Brain microvascular endothelial cell (primary cell): ENCODE data around the gene WWOX.

Source experiments
- DNase-seq: peaks from one replicate; pipeline ENCODE4 v3.0.0-alpha.2; 2020
- H3K27ac ChIP-seq: fragments of 250-450 bp; sonication (Bioruptor Pico); 2 replicates; pipeline ENCODE4 v1.5.1; 2020; ENCODE audit warnings: mild to moderate bottlenecking, moderate library complexity
- H3K27me3 ChIP-seq: fragments of 250-450 bp; sonication (Bioruptor Pico); replicated peaks from 2 replicates; pipeline ENCODE4 v1.5.1; 2020; ENCODE audit warnings: mild to moderate bottlenecking
- H3K36me3 ChIP-seq: fragments of 250-450 bp; sonication (Bioruptor Pico); replicated peaks from 2 replicates; pipeline ENCODE4 v1.5.1; 2020; ENCODE audit warnings: mild to moderate bottlenecking
- H3K4me3 ChIP-seq: 2 replicates; pipeline ENCODE4 v1.5.1; 2011; ENCODE audit warnings: low read depth, mild to moderate bottlenecking, control low read depth, low read length, moderate library complexity
- in situ Hi-C: cut with HindIII; loops from 2 replicates; pipeline ENCODE4 v1.10.0; 2017; ENCODE audit warnings: low sequenced_read_pairs, low pct_ligation_motif_present
- TF ChIP-seq, protein P1 (sequence below): IDR thresholded peaks from 2 replicates; pipeline ENCODE4 v1.5.1; 2011; ENCODE audit warnings: low read depth, mild to moderate bottlenecking, moderate library complexity, low read length, control low read depth, inconsistent platforms; ENCODE audit errors: missing control alignments

The WWOX gene

DNA sequence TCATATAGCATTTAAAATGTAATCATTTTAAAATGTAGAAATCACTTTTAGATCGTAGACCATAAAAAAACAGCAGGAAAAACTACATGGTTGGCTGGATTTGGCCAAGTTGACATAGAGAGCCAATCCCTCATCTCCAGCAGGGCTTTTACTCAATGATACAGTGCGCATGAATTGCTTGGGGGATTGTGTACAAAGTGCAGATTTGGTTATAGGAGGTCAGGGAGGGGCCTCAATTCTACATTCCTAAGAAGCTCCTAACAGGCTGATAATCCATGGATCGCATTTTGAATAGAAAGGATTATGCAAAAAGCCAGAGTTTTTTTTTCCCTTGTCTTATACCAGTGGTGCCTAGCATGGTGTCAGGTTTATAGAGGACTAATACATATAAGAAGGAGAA lies 1056.0 kb downstream of the WWOX start:
- TF ChIP-seq, protein P1, sequence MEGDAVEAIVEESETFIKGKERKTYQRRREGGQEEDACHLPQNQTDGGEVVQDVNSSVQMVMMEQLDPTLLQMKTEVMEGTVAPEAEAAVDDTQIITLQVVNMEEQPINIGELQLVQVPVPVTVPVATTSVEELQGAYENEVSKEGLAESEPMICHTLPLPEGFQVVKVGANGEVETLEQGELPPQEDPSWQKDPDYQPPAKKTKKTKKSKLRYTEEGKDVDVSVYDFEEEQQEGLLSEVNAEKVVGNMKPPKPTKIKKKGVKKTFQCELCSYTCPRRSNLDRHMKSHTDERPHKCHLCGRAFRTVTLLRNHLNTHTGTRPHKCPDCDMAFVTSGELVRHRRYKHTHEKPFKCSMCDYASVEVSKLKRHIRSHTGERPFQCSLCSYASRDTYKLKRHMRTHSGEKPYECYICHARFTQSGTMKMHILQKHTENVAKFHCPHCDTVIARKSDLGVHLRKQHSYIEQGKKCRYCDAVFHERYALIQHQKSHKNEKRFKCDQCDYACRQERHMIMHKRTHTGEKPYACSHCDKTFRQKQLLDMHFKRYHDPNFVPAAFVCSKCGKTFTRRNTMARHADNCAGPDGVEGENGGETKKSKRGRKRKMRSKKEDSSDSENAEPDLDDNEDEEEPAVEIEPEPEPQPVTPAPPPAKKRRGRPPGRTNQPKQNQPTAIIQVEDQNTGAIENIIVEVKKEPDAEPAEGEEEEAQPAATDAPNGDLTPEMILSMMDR, result no peak
- no peaks in the 10 kb centered on the region for H3K36me3 ChIP-seq
- in situ Hi-C loops, result no loop called here
- H3K4me3 ChIP-seq, result no peak overlapping the region
- DNase-seq, result no peak
- H3K27ac ChIP-seq, result no peak overlapping the region
- H3K27me3 ChIP-seq, result no peaks in the 10 kb centered on the region

- no peak for DNase-seq
- in situ Hi-C loops, result no loop called here
- Histone ChIP-seq H3K36me3 (no peaks in the 10 kb centered on the region), H3K4me3 (no peak overlapping the region), H3K27me3 (no peaks in the 10 kb centered on the region), H3K27ac (no peak overlapping the region)
- TF ChIP-seq, protein P1, result no peak
These were observed 1056.5 kb downstream of the WWOX start for GRCh38 chr16:79155904-79156303.

- in situ Hi-C loops, result no loop called here
- Histone ChIP-seq H3K27ac (no peak overlapping the region), H3K36me3 (no peaks in the 10 kb centered on the region), H3K27me3 (no peaks in the 10 kb centered on the region), H3K4me3 (no peak overlapping the region)
- DNase-seq, result no peak
- TF ChIP-seq, protein P1, result no peak
These were observed 1057.3 kb downstream of the WWOX start for GRCh38 chr16:79156761-79157160.

DNA sequence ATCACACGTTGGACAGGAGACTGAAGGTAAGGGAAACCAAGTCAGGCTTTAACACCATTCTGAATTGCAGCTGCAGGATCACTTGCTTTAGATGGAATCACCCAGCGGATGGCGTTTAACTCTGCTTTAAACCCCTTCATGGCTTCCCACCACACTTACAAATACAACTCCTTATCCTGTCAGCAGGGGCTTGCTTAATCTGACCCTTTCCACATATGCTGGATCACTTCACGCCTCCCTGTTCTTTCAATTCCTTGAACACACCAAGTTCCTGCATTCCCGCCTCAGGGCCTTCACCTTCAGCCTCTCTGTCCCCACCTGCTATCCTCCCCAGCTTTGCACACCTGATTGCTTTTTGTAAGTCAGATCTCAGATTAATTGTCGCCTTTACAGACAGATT lies 1058.9 kb downstream of the WWOX start:
- Histone ChIP-seq H3K36me3 (no peaks in the 10 kb centered on the region), H3K27ac (no peak overlapping the region), H3K27me3 (no peaks in the 10 kb centered on the region), H3K4me3 (no peak overlapping the region)
- TF ChIP-seq, protein P1, result no peak
- in situ Hi-C loops, result no loop called here
- DNase-seq, result no peak

GRCh38 chr16:79159261-79160049 lies 1060.0 kb downstream of the WWOX start:
- DNase-seq, result no peak
- H3K27ac ChIP-seq, result no peak overlapping the region
- H3K4me3 ChIP-seq, result no peak overlapping the region
- in situ Hi-C loops, result no loop called here
- H3K36me3 ChIP-seq, result no peaks in the 10 kb centered on the region
- H3K27me3 ChIP-seq, result no peaks in the 10 kb centered on the region
- TF ChIP-seq, protein P1, result no peak

GRCh38 chr16:79162977-79163376 lies 1063.5 kb downstream of the WWOX start:
- Histone ChIP-seq H3K4me3 (no peak overlapping the region), H3K27me3 (no peaks in the 10 kb centered on the region), H3K27ac (no peak overlapping the region), H3K36me3 (no peaks in the 10 kb centered on the region)
- TF ChIP-seq, protein P1, result no peak
- DNase-seq, result no peak
- in situ Hi-C loops, result no loop called here
